K562 (cell line): ENCODE data around the gene BCL7C. TPM values are rescaled to one million over a fixed set of nuclear protein-coding genes. Genes with fewer than 3 reads are reported as not detected.

Source experiments
- BACH1 ChIP-seq: fragments of 200-800 bp; sonication (Bioruptor generic); IDR thresholded peaks from 2 replicates; pipeline ENCODE4 v1.6.1; 2016; ENCODE audit warnings: missing genetic modification characterization, missing compliant biosample characterization
- CBX2 ChIP-seq: fragments of 200-600 bp; sonication (generic); IDR thresholded peaks from one replicate; pipeline ENCODE4 v1.6.1; 2012; ENCODE audit warnings: mild to moderate bottlenecking, low read length, inconsistent platforms; ENCODE audit not compliant: insufficient read depth, poor library complexity, severe bottlenecking
- CHCHD3 ChIP-seq: fragments of 250-450 bp; sonication (Bioruptor Pico); IDR thresholded peaks from 2 replicates; pipeline ENCODE4 v2.1.2; 2022; ENCODE audit warnings: mild to moderate bottlenecking
- EHMT2 ChIP-seq: fragments of 450-650 bp; IDR thresholded peaks from 2 replicates; pipeline ENCODE4 v1.6.1; 2018; ENCODE audit warnings: antibody characterized with exemption
- GABPA ChIP-seq: fragments of 200-800 bp; sonication (Bioruptor generic); conservative IDR thresholded peaks from 2 replicates; pipeline ENCODE4 v1.6.1; 2016; ENCODE audit warnings: low read depth, missing genetic modification characterization, missing compliant biosample characterization
- SOX6 ChIP-seq: fragments of 450-650 bp; IDR thresholded peaks from 2 replicates; pipeline ENCODE4 v1.6.1; 2014; ENCODE audit warnings: mild to moderate bottlenecking
- SP2 ChIP-seq: IDR thresholded peaks from 2 replicates; pipeline ENCODE4 v1.6.1; 2011; ENCODE audit warnings: mild to moderate bottlenecking, low read depth, low read length, moderate library complexity; ENCODE audit not compliant: poor library complexity, severe bottlenecking; ENCODE audit errors: extremely low read depth
- ZNF324 ChIP-seq: fragments of 250-450 bp; sonication (Bioruptor Pico); IDR thresholded peaks from 2 replicates; pipeline ENCODE4 v1.4.0; 2020; ENCODE audit warnings: mild to moderate bottlenecking
- ZNF354B ChIP-seq: fragments of 250-450 bp; sonication (Bioruptor Pico); IDR thresholded peaks from 2 replicates; pipeline ENCODE4 v1.4.0; 2020
- ZNF384 ChIP-seq: IDR thresholded peaks from 2 replicates; pipeline ENCODE4 v1.6.1; 2012; ENCODE audit warnings: low read depth, low read length, improper control_type of control experiment
- ZNF785 ChIP-seq: fragments of 250-450 bp; sonication (Bioruptor Pico); IDR thresholded peaks from 2 replicates; pipeline ENCODE4 v1.4.0; 2020; ENCODE audit warnings: mild to moderate bottlenecking
- polyA plus RNA-seq, 8 experiments: library from polyadenylated mRNA; depleted of rRNA in 4 of 8; stranded (reverse) in 5 of 8; unstranded in 3 of 8; fragments of >200 nt; fragmentation: Nextera tagmentation in 2 of 8; fragmentation: Illumina TruSeq in 1 of 8; extraction: Ambion mirVana in 2 of 8; extraction: Trizol in 1 of 8; gene quantifications; 2 replicates each; pipeline versions ENCODE4 v1.2.1 to v1.2.3, GENCODE V29; 2011 to 2014; ENCODE audit warnings: inconsistent platforms in 1 of 8, missing spikeins in 1 of 8
- total RNA-seq, 7 experiments: library from RNA; depleted of rRNA in 6 of 7; stranded (reverse); fragments of >200 nt in 6 of 7; fragmentation: Illumina TruSeq in 2 of 7; extraction: Trizol in 2 of 7; gene quantifications; 2 replicates each; pipeline versions ENCODE4 v1.2.1 to v1.2.3, GENCODE V29; 2011 to 2021; ENCODE audit warnings: low replicate concordance in 1 of 7
- TF ChIP-seq, protein P1 (sequence below): fragments of 450-650 bp; IDR thresholded peaks from 2 replicates; pipeline ENCODE4 v1.6.1; 2014; ENCODE audit warnings: low read depth, mild to moderate bottlenecking, moderate library complexity, borderline replicate concordance
- TF ChIP-seq, protein P2 (sequence below): sonication (generic); formaldehyde crosslinking; IDR thresholded peaks from 2 replicates; pipeline ENCODE4 v1.8.0; 2022; ENCODE audit warnings: mild to moderate bottlenecking, missing genetic modification reagents
- TF ChIP-seq, protein P3 (sequence below): sonication (generic); formaldehyde crosslinking; IDR thresholded peaks from 2 replicates; pipeline ENCODE4 v1.8.1; 2022; ENCODE audit warnings: missing genetic modification reagents
- TF ChIP-seq, protein P4 (sequence below): IDR thresholded peaks from 3 replicates; pipeline ENCODE4 v1.6.1; 2011; ENCODE audit warnings: borderline replicate concordance, mild to moderate bottlenecking, moderate library complexity; ENCODE audit not compliant: insufficient read length; ENCODE audit errors: extremely low read depth

BCL7C gene
- total and polyA plus RNA-seq, 9 of the 15 experiments (the other 6 are each of a cell fraction or from before 2014, with no cell fraction given) = 1.7 to 85.8 (median 19.6) TPM

DNA sequence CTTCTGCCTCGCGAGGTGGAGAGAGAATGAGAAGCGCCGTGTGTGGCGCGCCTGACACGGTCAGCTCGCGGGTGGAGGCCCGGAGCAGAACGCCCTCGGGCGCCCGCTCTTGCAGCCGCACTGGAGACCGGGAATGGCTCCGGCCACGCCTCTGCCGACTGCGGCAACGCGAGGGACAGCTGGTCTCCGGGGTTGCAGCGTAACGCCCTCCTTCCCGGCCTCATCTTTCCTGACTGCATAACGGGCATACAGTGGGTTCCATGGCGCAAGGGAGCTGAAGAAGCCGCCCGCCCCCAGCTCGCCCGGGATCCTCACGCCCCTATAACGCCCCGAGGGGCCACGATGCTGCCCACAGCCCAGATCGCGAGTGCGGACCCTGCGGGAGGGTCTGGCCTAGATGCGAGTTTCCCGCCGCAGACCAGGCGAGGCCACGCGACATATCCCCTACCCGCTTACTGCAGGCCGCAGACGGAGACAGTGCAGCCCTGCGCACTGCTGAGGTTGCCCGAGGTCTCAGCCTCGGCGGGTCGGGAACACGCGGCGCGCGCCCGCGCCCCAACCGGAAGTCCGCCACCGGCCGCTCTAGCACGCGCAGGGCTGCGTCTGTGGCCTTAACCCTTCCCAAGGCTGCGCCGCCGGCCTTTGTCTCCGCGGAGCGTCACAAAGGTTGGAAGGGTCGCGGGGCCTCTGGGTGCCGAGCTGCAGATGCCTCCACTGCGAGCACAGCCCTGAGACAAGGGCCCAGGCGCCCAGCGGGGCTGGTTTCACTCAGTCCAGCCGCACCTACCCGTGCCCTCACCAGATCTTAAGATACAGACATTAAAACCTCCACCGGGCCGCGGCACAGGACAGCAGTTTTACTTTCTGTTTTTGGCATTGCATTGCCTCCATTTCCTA lies 18.8 kb downstream of the BCL7C start (continued):
- TF ChIP-seq, protein P1, sequence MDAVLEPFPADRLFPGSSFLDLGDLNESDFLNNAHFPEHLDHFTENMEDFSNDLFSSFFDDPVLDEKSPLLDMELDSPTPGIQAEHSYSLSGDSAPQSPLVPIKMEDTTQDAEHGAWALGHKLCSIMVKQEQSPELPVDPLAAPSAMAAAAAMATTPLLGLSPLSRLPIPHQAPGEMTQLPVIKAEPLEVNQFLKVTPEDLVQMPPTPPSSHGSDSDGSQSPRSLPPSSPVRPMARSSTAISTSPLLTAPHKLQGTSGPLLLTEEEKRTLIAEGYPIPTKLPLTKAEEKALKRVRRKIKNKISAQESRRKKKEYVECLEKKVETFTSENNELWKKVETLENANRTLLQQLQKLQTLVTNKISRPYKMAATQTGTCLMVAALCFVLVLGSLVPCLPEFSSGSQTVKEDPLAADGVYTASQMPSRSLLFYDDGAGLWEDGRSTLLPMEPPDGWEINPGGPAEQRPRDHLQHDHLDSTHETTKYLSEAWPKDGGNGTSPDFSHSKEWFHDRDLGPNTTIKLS = peak; percentile 84; the same call in 1 of the 2 replicates
- TF ChIP-seq SOX6 = peak; percentile 50
- TF ChIP-seq BACH1 (tag) = no peak
- TF ChIP-seq, protein P2, sequence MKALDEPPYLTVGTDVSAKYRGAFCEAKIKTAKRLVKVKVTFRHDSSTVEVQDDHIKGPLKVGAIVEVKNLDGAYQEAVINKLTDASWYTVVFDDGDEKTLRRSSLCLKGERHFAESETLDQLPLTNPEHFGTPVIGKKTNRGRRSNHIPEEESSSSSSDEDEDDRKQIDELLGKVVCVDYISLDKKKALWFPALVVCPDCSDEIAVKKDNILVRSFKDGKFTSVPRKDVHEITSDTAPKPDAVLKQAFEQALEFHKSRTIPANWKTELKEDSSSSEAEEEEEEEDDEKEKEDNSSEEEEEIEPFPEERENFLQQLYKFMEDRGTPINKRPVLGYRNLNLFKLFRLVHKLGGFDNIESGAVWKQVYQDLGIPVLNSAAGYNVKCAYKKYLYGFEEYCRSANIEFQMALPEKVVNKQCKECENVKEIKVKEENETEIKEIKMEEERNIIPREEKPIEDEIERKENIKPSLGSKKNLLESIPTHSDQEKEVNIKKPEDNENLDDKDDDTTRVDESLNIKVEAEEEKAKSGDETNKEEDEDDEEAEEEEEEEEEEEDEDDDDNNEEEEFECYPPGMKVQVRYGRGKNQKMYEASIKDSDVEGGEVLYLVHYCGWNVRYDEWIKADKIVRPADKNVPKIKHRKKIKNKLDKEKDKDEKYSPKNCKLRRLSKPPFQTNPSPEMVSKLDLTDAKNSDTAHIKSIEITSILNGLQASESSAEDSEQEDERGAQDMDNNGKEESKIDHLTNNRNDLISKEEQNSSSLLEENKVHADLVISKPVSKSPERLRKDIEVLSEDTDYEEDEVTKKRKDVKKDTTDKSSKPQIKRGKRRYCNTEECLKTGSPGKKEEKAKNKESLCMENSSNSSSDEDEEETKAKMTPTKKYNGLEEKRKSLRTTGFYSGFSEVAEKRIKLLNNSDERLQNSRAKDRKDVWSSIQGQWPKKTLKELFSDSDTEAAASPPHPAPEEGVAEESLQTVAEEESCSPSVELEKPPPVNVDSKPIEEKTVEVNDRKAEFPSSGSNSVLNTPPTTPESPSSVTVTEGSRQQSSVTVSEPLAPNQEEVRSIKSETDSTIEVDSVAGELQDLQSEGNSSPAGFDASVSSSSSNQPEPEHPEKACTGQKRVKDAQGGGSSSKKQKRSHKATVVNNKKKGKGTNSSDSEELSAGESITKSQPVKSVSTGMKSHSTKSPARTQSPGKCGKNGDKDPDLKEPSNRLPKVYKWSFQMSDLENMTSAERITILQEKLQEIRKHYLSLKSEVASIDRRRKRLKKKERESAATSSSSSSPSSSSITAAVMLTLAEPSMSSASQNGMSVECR (CRISPR knock-in tag) = peak; percentile 80
- no peak for TF ChIP-seq ZNF785 (CRISPR knock-in tag)
- TF ChIP-seq, protein P3, sequence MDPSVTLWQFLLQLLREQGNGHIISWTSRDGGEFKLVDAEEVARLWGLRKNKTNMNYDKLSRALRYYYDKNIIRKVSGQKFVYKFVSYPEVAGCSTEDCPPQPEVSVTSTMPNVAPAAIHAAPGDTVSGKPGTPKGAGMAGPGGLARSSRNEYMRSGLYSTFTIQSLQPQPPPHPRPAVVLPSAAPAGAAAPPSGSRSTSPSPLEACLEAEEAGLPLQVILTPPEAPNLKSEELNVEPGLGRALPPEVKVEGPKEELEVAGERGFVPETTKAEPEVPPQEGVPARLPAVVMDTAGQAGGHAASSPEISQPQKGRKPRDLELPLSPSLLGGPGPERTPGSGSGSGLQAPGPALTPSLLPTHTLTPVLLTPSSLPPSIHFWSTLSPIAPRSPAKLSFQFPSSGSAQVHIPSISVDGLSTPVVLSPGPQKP (CRISPR knock-in tag) = no peak
- TF ChIP-seq, protein P4, sequence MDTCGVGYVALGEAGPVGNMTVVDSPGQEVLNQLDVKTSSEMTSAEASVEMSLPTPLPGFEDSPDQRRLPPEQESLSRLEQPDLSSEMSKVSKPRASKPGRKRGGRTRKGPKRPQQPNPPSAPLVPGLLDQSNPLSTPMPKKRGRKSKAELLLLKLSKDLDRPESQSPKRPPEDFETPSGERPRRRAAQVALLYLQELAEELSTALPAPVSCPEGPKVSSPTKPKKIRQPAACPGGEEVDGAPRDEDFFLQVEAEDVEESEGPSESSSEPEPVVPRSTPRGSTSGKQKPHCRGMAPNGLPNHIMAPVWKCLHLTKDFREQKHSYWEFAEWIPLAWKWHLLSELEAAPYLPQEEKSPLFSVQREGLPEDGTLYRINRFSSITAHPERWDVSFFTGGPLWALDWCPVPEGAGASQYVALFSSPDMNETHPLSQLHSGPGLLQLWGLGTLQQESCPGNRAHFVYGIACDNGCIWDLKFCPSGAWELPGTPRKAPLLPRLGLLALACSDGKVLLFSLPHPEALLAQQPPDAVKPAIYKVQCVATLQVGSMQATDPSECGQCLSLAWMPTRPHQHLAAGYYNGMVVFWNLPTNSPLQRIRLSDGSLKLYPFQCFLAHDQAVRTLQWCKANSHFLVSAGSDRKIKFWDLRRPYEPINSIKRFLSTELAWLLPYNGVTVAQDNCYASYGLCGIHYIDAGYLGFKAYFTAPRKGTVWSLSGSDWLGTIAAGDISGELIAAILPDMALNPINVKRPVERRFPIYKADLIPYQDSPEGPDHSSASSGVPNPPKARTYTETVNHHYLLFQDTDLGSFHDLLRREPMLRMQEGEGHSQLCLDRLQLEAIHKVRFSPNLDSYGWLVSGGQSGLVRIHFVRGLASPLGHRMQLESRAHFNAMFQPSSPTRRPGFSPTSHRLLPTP = no peak
- TF ChIP-seq GABPA (tag) = peak; percentile 98
- TF ChIP-seq ZNF324 (CRISPR knock-in tag) = peak; percentile 36; the same call in 1 of the 2 replicates
- TF ChIP-seq ZNF384 = no peak
- 0 out of 2 replicates have a peak, but pooled peaks have one; percentile 15 for TF ChIP-seq CHCHD3 (CRISPR knock-in tag)
- peak; percentile 97 for TF ChIP-seq SP2
- no peak for TF ChIP-seq CBX2
- TF ChIP-seq ZNF354B (CRISPR knock-in tag) = no peak
- no peak for TF ChIP-seq EHMT2
